Prostate gland (tissue), 2 donors: Measurements from ENCODE around the gene STX1A. TPM values are rescaled to one million over a fixed set of nuclear protein-coding genes. Genes with fewer than 3 reads are reported as not detected.
"Not testable (repeated sequence)": the region's sequence is repeated elsewhere in the genome, so short reads cannot be mapped to it uniquely, and the experiment has no call there.

ENCODE experiments used
- DNase-seq: peaks from one replicate; pipeline ENCODE4 v3.0.0-alpha.2; 2019; ENCODE audit warnings: low spot score
- H3K27ac ChIP-seq, 2 donors: fragments of 200-600 bp; sonication (generic); 2 replicates each; pipeline ENCODE4 v1.5.1; 2017 to 2019
- H3K27me3 ChIP-seq: fragments of 200-600 bp; sonication (generic); replicated peaks from 2 replicates; pipeline ENCODE4 v1.5.1; 2019; ENCODE audit not compliant: insufficient read depth
- H3K36me3 ChIP-seq, 2 donors: fragments of 200-600 bp; sonication (generic); 1 replicate in 1 of 2; 2 replicates in 1 of 2; pipeline versions ENCODE4 v1.5.1 to v1.8.1; 2017 to 2019
- H3K4me1 ChIP-seq: fragments of 200-600 bp; sonication (generic); replicated peaks from 2 replicates; pipeline ENCODE4 v1.5.1; 2019
- H3K4me3 ChIP-seq, 2 donors: fragments of 200-600 bp; sonication (generic); 2 replicates each; pipeline ENCODE4 v1.5.1; 2017 to 2019
- H3K9me3 ChIP-seq: fragments of 200-600 bp; sonication (generic); 2 replicates; pipeline ENCODE4 v1.5.1; 2017
- POLR2A ChIP-seq: fragments of 450-650 bp; IDR thresholded peaks from one replicate; pipeline ENCODE4 v1.6.1; 2016; ENCODE audit warnings: antibody characterized with exemption, mild to moderate bottlenecking
- POLR2AphosphoS5 ChIP-seq: sonication (generic); formaldehyde crosslinking; IDR thresholded peaks from one replicate; pipeline ENCODE4 v1.6.1; 2017; ENCODE audit warnings: antibody characterized with exemption
- WGBS: methylation state at CpG from one replicate; pipeline ENCODE4 v1.1.5; 2018; 5-methylcytosine and 5-hydroxymethylcytosine counted together
- intact Hi-C: fragments of 100-400 bp; cut with DNase I; formaldehyde crosslinking; loops from one replicate; pipeline ENCODE4 v1.14.2; 2022
- total RNA-seq, 2 donors: library from RNA; depleted of rRNA; stranded (reverse); fragments of >200 nt; gene quantifications; one replicate each; pipeline ENCODE4 v1.1.0, GENCODE V29; 2016
- TF ChIP-seq, protein P1 (sequence below), 4 experiments: fragments of 200-600 bp in 2 of 4; fragments of 450-650 bp in 2 of 4; sonication (generic) in 2 of 4; IDR thresholded peaks; 1 replicate in 3 of 4; 2 replicates in 1 of 4; pipeline ENCODE4 v1.5.1; 2016 to 2019; ENCODE audit warnings: antibody characterized with exemption in 4 of 4, mild to moderate bottlenecking in 2 of 4, moderate library complexity in 2 of 4

STX1A gene
- total RNA-seq, 2 donors from 2014 or later = 6.8 to 15.3 TPM

DNA sequence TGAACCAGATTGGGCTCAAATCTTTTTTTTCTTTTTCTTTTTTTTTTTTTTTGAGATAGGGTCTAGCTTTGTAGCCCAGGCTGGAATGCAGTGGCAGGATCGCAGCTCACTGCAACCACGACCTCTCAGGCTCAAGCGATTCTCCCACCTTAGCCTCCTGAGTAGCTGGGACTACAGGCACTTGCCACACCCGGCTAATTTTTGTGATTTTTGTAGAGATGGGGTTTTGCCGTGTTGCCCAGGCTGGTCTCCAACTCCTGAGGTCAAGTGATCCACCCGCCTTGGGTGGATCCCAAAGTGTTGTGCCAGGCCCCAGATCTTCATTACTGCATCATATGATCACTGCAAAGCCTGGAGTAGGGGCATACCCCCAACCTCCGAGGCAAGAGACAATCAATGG, 39.0 kb downstream of the STX1A start:
- intact Hi-C loops = no loop called here
- Histone ChIP-seq H3K4me1 (peaks cover 14% of the 10 kb centered on the region), H3K36me3 (no peaks in the 10 kb centered on the region), H3K27me3 (no peaks in the 10 kb centered on the region), H3K4me3 (no peak overlapping the region), H3K27ac (no peak overlapping the region), H3K9me3 (no peaks in the 10 kb centered on the region)
- no peak for DNase-seq
- WGBS = 87% methylated on average over 7 of the region's 7 CpGs
- TF ChIP-seq POLR2A (no peak), POLR2AphosphoS5 (no peak)
- TF ChIP-seq, protein P1, sequence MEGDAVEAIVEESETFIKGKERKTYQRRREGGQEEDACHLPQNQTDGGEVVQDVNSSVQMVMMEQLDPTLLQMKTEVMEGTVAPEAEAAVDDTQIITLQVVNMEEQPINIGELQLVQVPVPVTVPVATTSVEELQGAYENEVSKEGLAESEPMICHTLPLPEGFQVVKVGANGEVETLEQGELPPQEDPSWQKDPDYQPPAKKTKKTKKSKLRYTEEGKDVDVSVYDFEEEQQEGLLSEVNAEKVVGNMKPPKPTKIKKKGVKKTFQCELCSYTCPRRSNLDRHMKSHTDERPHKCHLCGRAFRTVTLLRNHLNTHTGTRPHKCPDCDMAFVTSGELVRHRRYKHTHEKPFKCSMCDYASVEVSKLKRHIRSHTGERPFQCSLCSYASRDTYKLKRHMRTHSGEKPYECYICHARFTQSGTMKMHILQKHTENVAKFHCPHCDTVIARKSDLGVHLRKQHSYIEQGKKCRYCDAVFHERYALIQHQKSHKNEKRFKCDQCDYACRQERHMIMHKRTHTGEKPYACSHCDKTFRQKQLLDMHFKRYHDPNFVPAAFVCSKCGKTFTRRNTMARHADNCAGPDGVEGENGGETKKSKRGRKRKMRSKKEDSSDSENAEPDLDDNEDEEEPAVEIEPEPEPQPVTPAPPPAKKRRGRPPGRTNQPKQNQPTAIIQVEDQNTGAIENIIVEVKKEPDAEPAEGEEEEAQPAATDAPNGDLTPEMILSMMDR (IDR thresholded peaks at IDR 0.05) = no peak

DNA sequence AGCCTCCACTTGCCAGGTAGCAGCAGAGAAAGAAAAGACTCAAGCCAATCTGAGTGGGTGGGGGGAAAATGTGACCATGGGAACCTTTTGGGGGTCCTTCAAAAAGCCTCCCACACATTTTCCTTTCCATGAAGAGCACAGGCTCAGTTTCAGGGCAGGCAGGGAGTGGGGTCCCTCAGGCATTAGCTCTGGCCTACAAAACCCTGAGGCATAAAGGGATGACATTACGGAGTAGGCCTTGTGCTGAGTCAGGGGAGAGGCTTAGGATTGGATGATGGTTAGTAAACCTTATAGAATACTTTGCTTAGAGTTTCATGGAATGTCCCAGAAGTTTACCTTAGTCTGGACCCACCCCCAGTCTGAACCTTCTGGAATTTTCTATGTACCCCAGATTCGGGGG, 39.8 kb downstream of the STX1A start:
- Histone ChIP-seq H3K4me1 (peaks cover 14% of the 10 kb centered on the region), H3K4me3 (no peak overlapping the region), H3K27me3 (no peaks in the 10 kb centered on the region), H3K36me3 (no peaks in the 10 kb centered on the region), H3K27ac (no peak overlapping the region), H3K9me3 (no peaks in the 10 kb centered on the region)
- TF ChIP-seq POLR2A (no peak), POLR2AphosphoS5 (no peak)
- TF ChIP-seq, protein P1 (IDR thresholded peaks at IDR 0.05) = no peak
- intact Hi-C loops = no loop called here
- 89% methylated on average over 2 of the region's 2 CpGs for WGBS
- DNase-seq = no peak

DNA sequence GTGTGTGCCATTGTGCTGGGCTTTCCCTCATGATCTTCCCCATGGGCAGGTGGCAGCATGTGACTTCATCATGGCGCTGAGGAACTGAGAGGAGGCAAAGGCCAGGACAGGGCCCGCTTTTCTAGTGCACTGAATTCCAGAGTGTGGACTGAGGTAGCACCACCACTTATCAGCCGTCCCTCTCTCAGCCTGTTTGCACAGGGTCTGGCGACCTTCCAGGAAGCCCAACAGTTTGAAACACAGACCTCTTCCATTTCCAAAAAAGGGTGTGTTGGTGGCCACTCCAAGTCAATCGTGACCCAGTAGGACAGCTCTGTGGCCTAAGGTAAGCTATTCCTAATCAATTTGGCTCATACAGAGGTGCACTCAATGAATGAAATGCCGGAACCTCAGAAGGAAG, 40.6 kb downstream of the STX1A start:
- Histone ChIP-seq H3K36me3 (no peaks in the 10 kb centered on the region), H3K9me3 (no peaks in the 10 kb centered on the region), H3K27me3 (no peaks in the 10 kb centered on the region), H3K4me1 (peaks cover 14% of the 10 kb centered on the region), H3K4me3 (no peak overlapping the region), H3K27ac (no peak overlapping the region)
- TF ChIP-seq POLR2A (no peak), POLR2AphosphoS5 (no peak)
- TF ChIP-seq, protein P1 (IDR thresholded peaks at IDR 0.05) = no peak
- 87% methylated on average over 6 of the region's 6 CpGs for WGBS
- intact Hi-C loops = no loop called here
- DNase-seq = no peak

DNA sequence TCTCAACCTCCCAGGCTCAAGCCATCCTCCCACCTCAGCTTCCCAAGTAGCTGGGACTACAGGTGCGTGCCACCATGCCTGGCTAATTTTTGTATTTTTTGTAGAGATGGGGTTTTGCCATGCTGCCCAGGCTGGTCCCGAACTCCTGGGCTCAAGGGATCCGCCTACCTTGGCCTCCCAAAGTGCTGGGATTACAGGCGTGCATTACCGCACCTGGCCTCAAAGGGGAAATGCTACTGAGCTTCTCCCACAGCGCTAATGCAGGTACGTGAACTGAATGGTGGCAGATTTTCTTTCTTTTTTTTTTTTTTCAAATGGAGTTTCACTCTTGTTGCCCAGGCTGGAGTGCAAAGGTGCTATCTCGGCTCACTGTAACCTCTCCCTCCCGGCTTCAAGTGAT, 43.4 kb downstream of the STX1A start:
- H3K27ac ChIP-seq, H3K4me1 ChIP-seq, H3K4me3 ChIP-seq, H3K27me3 ChIP-seq, H3K9me3 ChIP-seq, H3K36me3 ChIP-seq, DNase-seq, intact Hi-C loops: not testable (repeated sequence)
- WGBS = 85% methylated on average over 9 of the region's 9 CpGs

DNA sequence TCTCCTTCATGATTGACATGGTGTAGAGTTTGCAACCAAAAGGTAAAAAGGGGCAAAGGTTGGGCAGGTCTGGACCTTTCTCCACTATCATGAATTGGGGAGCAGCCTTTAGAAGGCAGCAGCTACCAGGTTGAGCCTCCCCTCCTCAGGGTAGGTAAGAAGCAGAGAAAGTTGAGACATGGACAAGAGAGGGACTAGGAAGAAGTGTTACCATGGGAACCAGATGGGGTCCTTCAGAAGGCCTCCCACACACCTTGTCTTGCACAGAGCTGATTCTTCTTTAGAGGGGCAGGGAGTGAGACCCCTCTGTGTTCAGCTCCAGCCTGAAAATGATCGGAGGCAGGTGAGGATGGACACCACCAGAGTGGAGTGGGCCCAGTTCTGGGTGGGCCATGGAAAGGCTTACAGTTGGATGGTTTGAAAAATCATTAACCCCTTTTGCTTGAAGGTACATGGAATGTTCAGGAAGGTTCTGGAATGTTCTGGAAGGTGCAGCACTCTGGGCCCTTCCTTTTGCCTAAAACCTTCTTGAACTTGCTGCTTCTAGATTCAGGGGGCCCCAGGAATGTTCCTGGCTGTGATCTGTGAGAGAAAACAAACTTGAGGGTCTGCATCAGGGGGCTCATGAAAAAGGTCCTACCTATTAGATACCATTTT, 44.9 kb downstream of the STX1A start:
- intact Hi-C loops = no loop called here
- no peak for TF ChIP-seq POLR2A

DNA sequence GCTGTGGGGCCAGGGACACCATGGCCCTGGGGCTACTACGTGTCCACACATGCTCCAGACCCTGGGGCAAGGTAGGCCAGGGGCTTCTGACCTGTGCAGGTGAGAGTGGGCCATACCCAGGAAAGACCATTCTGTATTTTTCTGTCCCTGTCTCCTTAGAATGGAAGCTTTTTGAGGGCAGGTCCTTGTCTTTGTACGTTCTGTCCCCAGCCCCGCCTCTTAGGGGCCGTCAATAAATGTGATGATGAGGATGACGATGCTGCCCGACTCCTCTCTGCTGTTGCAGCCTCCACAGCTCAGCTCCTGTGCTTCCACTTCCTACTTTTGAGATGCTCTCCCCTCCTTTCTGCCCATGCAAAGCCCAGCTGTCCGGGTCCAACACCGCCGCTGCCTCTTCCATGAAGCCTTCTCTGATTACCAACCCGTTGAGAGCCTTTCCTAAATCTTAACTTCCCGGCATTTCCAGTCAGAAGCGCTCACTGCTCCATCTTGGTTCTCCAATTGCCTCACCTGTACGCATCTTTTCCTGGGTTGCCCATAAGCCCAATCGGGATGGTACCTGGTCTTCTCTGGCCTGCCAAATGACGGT, 47.5 kb downstream of the STX1A start:
- intact Hi-C loops = no loop called here
- no peaks in the 10 kb centered on the region for H3K9me3 ChIP-seq
- H3K4me3 ChIP-seq = no peak overlapping the region
- peaks cover 8% of the 10 kb centered on the region for H3K4me1 ChIP-seq
- WGBS = 87% methylated on average over 15 of the region's 15 CpGs
- TF ChIP-seq POLR2A = no peak
- TF ChIP-seq, protein P1 (IDR thresholded peaks at IDR 0.05) = no peak
- no peak for TF ChIP-seq POLR2AphosphoS5
- no peak overlapping the region for H3K27ac ChIP-seq
- DNase-seq = no peak
- H3K36me3 ChIP-seq = no peaks in the 10 kb centered on the region
- no peaks in the 10 kb centered on the region for H3K27me3 ChIP-seq

More for the DNA sequence above, 44.9 kb downstream of the STX1A start:
- whole genome bisulfite sequencing = 89% methylated on average over 1 of the region's 1 CpG
- DNase-seq = no peak
- Histone ChIP-seq H3K9me3 (no peaks in the 10 kb centered on the region), H3K4me3 (no peak overlapping the region), H3K36me3 (no peaks in the 10 kb centered on the region), H3K27me3 (no peaks in the 10 kb centered on the region), H3K27ac (no peak overlapping the region), H3K4me1 (no peaks in the 10 kb centered on the region)
